ENCODE results near the gene KRTAP13-2. TPM values are rescaled to one million over a fixed set of nuclear protein-coding genes. Genes with fewer than 3 reads are reported as not detected.

KRTAP13-2 gene
- total RNA-seq, result not detected
- long read RNA-seq, result 0 reads

GRCh38 chr21:30372139-30372770 is at the start of gene KRTAP13-2:
Gene KRTAP13-2, minus strand, starts transcription at chr21:30372271. Its CDS starts 58 bp downstream, at chr21:30372213.
- ATAC-seq (no peak), DNase-seq (no peak)
- Histone ChIP-seq H3K4me3 (no peak within 1 kb of the TSS), H3K36me3 (no peaks in the 10 kb centered on the region), H3K27ac (no peak within 1 kb of the TSS), H3K4me1 (no peaks in the 10 kb centered on the region), H3K9me3 (no peaks in the 10 kb centered on the region), H3K27me3 (no peaks in the 10 kb centered on the region)
- intact Hi-C loops (cut with DNase I), result no loop called here
- no peak for TF ChIP-seq CTCF (IDR thresholded peaks at IDR 0.05)
- WGBS (ENCODE audit: insufficient coverage, low coverage, low lambda C conversion rate, missing lambda C conversion rate), result 61% methylated on average over 5 of the region's 5 CpGs

GRCh38 chr21:30415993-30416392 is 43.9 kb upstream of the KRTAP13-2 start:
- no peak overlapping the region for H3K4me3 ChIP-seq
- 49% methylated on average over 5 of the region's 5 CpGs for whole genome bisulfite sequencing (ENCODE audit: insufficient coverage, low coverage, low lambda C conversion rate, missing lambda C conversion rate)
- no peak for TF ChIP-seq POLR2A (IDR thresholded peaks at IDR 0.05)
- no peak for TF ChIP-seq CTCF (IDR thresholded peaks at IDR 0.05)
- ATAC-seq (no peak), DNase-seq (no peak)
- no peaks in the 10 kb centered on the region for H3K9me3 ChIP-seq
- no peak overlapping the region for H3K27ac ChIP-seq
- H3K27me3 ChIP-seq, result no peaks in the 10 kb centered on the region
- no peaks in the 10 kb centered on the region for H3K36me3 ChIP-seq
- intact Hi-C loops (cut with DNase I), result no loop called here
- no peaks in the 10 kb centered on the region for H3K4me1 ChIP-seq

GRCh38 chr21:30408782-30409494 is 36.9 kb upstream of the KRTAP13-2 start:
- ATAC-seq, result peak; percentile 69 to 75 (median 72)
- no peaks in the 10 kb centered on the region for H3K27me3 ChIP-seq
- no peak overlapping the region for H3K4me3 ChIP-seq
- no peaks in the 10 kb centered on the region for H3K4me1 ChIP-seq
- no peak overlapping the region for H3K27ac ChIP-seq
- TF ChIP-seq CTCF (IDR thresholded peaks at IDR 0.05) (peak; percentile 12 to 45 (median 30)), POLR2A (IDR thresholded peaks at IDR 0.05) (no peak)
- intact Hi-C loops (cut with DNase I), result no loop called here
- H3K36me3 ChIP-seq, result no peaks in the 10 kb centered on the region
- no peaks in the 10 kb centered on the region for H3K9me3 ChIP-seq
- 29% methylated on average over 9 of the region's 14 CpGs for WGBS (ENCODE audit: insufficient coverage, low coverage, low lambda C conversion rate, missing lambda C conversion rate)
- peak in 1 of 3 donors; percentile 25 for DNase-seq

GRCh38 chr21:30395731-30396130 is 23.7 kb upstream of the KRTAP13-2 start, which contains the start of gene KRTAP13-1:
Gene KRTAP13-1, plus strand, starts transcription at chr21:30396031. Its CDS starts 56 bp downstream, at chr21:30396087.
- no peaks in the 10 kb centered on the region for H3K36me3 ChIP-seq
- H3K27me3 ChIP-seq, result no peaks in the 10 kb centered on the region
- TF ChIP-seq CTCF (IDR thresholded peaks at IDR 0.05) (no peak), POLR2A (IDR thresholded peaks at IDR 0.05) (no peak)
- ATAC-seq (no peak), DNase-seq (no peak)
- intact Hi-C loops (cut with DNase I), result no loop called here
- H3K4me1 ChIP-seq, result no peaks in the 10 kb centered on the region
- H3K4me3 ChIP-seq, result no peak within 1 kb of the TSS
- no peak within 1 kb of the TSS for H3K27ac ChIP-seq
- 54% methylated on average over 4 of the region's 4 CpGs for WGBS (ENCODE audit: insufficient coverage, low coverage, low lambda C conversion rate, missing lambda C conversion rate)
- H3K9me3 ChIP-seq, result no peaks in the 10 kb centered on the region

All from right lobe of liver (tissue), 6 donors.